ENCODE results near the gene TNXB. TPM values are rescaled to one million over a fixed set of nuclear protein-coding genes. Genes with fewer than 3 reads are reported as not detected.

TNXB gene
- total and polyA plus RNA-seq, 12 donors, result 36.2 to 123 (median 61.4) TPM

- 41 to 59% methylated on average over 9 of the region's 9 CpGs for WGBS, 2 donors
- no peak overlapping the region for H3K4me3 ChIP-seq
- H3K27ac ChIP-seq, result peak overlapping the region; percentile 36 to 96 (median 86)
- TF ChIP-seq, protein P1, sequence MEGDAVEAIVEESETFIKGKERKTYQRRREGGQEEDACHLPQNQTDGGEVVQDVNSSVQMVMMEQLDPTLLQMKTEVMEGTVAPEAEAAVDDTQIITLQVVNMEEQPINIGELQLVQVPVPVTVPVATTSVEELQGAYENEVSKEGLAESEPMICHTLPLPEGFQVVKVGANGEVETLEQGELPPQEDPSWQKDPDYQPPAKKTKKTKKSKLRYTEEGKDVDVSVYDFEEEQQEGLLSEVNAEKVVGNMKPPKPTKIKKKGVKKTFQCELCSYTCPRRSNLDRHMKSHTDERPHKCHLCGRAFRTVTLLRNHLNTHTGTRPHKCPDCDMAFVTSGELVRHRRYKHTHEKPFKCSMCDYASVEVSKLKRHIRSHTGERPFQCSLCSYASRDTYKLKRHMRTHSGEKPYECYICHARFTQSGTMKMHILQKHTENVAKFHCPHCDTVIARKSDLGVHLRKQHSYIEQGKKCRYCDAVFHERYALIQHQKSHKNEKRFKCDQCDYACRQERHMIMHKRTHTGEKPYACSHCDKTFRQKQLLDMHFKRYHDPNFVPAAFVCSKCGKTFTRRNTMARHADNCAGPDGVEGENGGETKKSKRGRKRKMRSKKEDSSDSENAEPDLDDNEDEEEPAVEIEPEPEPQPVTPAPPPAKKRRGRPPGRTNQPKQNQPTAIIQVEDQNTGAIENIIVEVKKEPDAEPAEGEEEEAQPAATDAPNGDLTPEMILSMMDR (IDR thresholded peaks at IDR 0.05), result no peak
- intact Hi-C loops (cut with DNase I), result loop anchor here in 4 of 10 donors (5.0 to 10.0 kb wide), 3 partner anchors 122 to 132 kb away; no protein-coding TSS in a partner anchor
- H3K4me1 ChIP-seq, result peaks cover 29 to 75% (median 62%) of the 10 kb centered on the region in 9 donors
- peaks cover 0 to 9% (median 0%) of the 10 kb centered on the region in 7 donors for H3K27me3 ChIP-seq
- DNase-seq (peak; percentile 50 to 58), ATAC-seq (peak in 6 of 8 donors; percentile 1 to 20 (median 12))
- peaks cover 0 to 29% (median 6%) of the 10 kb centered on the region in 9 donors for H3K36me3 ChIP-seq
- no peaks in the 10 kb centered on the region for H3K9me3 ChIP-seq
Measured at GRCh38 chr6:32112431-32112980, 3.4 kb upstream of the TNXB start.

GRCh38 chr6:32111424-32112066, 2.4 kb upstream of the TNXB start:
- DNase-seq (peak in 1 of 2 donors; percentile 48), ATAC-seq (peak in 4 of 8 donors; percentile 1 to 2 (median 2))
- WGBS, 2 donors, result 51 to 56% methylated on average over 7 of the region's 7 CpGs
- intact Hi-C loops (cut with DNase I), result loop anchor here in 4 of 10 donors (5.0 to 10.0 kb wide), 3 partner anchors 123 to 133 kb away; no protein-coding TSS in a partner anchor
- TF ChIP-seq, protein P1 (IDR thresholded peaks at IDR 0.05), result no peak
- Histone ChIP-seq H3K4me1 (peaks cover 35 to 85% (median 71%) of the 10 kb centered on the region in 9 donors), H3K36me3 (peaks cover 0 to 20% (median 0%) of the 10 kb centered on the region in 9 donors), H3K4me3 (peak overlapping the region in 1 of 10 donors; percentile 64), H3K27ac (peak overlapping the region; percentile 36 to 96 (median 86)), H3K9me3 (no peaks in the 10 kb centered on the region), H3K27me3 (peaks cover 0 to 9% (median 0%) of the 10 kb centered on the region in 7 donors)

- peak in 7 of 8 donors; percentile 2 to 46 (median 13) for ATAC-seq
- Histone ChIP-seq H3K27ac (peak overlapping the region; percentile 66 to 96 (median 90)), H3K4me3 (peak overlapping the region in 8 of 10 donors; percentile 57 to 82 (median 66)), H3K27me3 (peaks cover 0 to 9% (median 0%) of the 10 kb centered on the region in 7 donors), H3K36me3 (peaks cover 0 to 14% (median 0%) of the 10 kb centered on the region in 9 donors), H3K4me1 (peaks cover 38 to 92% (median 77%) of the 10 kb centered on the region in 9 donors), H3K9me3 (no peaks in the 10 kb centered on the region)
- intact Hi-C loops (cut with DNase I), result loop anchor here in 4 of 10 donors (5.0 to 10.0 kb wide), 3 partner anchors 124 to 134 kb away; no protein-coding TSS in a partner anchor
- TF ChIP-seq, protein P1 (IDR thresholded peaks at IDR 0.05), result no peak
- 44 to 59% methylated on average over 7 of the region's 7 CpGs for WGBS, 2 donors
- DNase-seq, result peak in 1 of 2 donors; percentile 46
Measured at GRCh38 chr6:32110632-32111031, 1.5 kb upstream of the TNXB start.

GRCh38 chr6:32109765-32110160, 625 bp upstream of the TNXB start:
- no peak for DNase-seq
- peaks cover 38 to 99% (median 80%) of the 10 kb centered on the region in 9 donors for H3K4me1 ChIP-seq
- ATAC-seq, result no peak
- intact Hi-C loops (cut with DNase I), result loop anchor here in 4 of 10 donors (5.0 to 10.0 kb wide), 3 partner anchors 125 to 135 kb away; no protein-coding TSS in a partner anchor
- H3K27ac ChIP-seq, result peak overlapping the region; percentile 66 to 96 (median 90)
- TF ChIP-seq, protein P1 (IDR thresholded peaks at IDR 0.05), result no peak
- 28 to 32% methylated on average over 6 of the region's 6 CpGs for WGBS, 2 donors
- H3K27me3 ChIP-seq, result peaks cover 0 to 9% (median 0%) of the 10 kb centered on the region in 7 donors
- peaks cover 0 to 5% (median 0%) of the 10 kb centered on the region in 9 donors for H3K36me3 ChIP-seq
- H3K4me3 ChIP-seq, result peak overlapping the region in 8 of 10 donors; percentile 57 to 82 (median 66)
- H3K9me3 ChIP-seq, result no peaks in the 10 kb centered on the region
